ENCODE measurements around the gene CCDC175.
A peak's percentile ranks its signal among the peaks of the same experiment; 100 is the strongest.

The CCDC175 gene

GRCh38 chr14:59543873-59544272 lies 32.7 kb downstream of the CCDC175 start:
- no peak for TF ChIP-seq CTCF (IDR thresholded peaks at IDR 0.05; ENCODE audit: low read depth, low read length, missing control alignments)
- DNase-seq (ENCODE audit: extremely low read depth, low read depth), result no peak
- no peak overlapping the region for H3K4me3 ChIP-seq (replicated peaks; ENCODE audit: low read depth, low read length)

GRCh38 chr14:59541731-59542130 lies 34.9 kb downstream of the CCDC175 start:
- TF ChIP-seq CTCF (IDR thresholded peaks at IDR 0.05; ENCODE audit: low read depth, low read length, missing control alignments), result no peak

GRCh38 chr14:59540852-59541251 lies 35.8 kb downstream of the CCDC175 start:
- no peak for DNase-seq (ENCODE audit: extremely low read depth, low read depth)
- TF ChIP-seq CTCF (IDR thresholded peaks at IDR 0.05; ENCODE audit: low read depth, low read length, missing control alignments), result no peak
- H3K4me3 ChIP-seq (replicated peaks; ENCODE audit: low read depth, low read length), result no peak overlapping the region

More at GRCh38 chr14:59541731-59542130, 34.9 kb downstream of the CCDC175 start:
- no peak for DNase-seq (ENCODE audit: extremely low read depth, low read depth)
- H3K4me3 ChIP-seq (replicated peaks; ENCODE audit: low read depth, low read length), result no peak overlapping the region

- no peak overlapping the region for H3K4me3 ChIP-seq (replicated peaks; ENCODE audit: low read depth, low read length)
- DNase-seq (ENCODE audit: extremely low read depth, low read depth), result no peak
- TF ChIP-seq CTCF (IDR thresholded peaks at IDR 0.05; ENCODE audit: low read depth, low read length, missing control alignments), result no peak
Measured at GRCh38 chr14:59538936-59539335, 37.7 kb downstream of the CCDC175 start.

GRCh38 chr14:59537476-59537875 lies 39.1 kb downstream of the CCDC175 start:
- TF ChIP-seq CTCF (IDR thresholded peaks at IDR 0.05; ENCODE audit: low read depth, low read length, missing control alignments), result no peak
- no peak for DNase-seq (ENCODE audit: extremely low read depth, low read depth)
- no peak overlapping the region for H3K4me3 ChIP-seq (replicated peaks; ENCODE audit: low read depth, low read length)

GRCh38 chr14:59534361-59534987 lies 42.1 kb downstream of the CCDC175 start:
- no peak overlapping the region for H3K4me3 ChIP-seq (replicated peaks; ENCODE audit: low read depth, low read length)
- TF ChIP-seq CTCF (IDR thresholded peaks at IDR 0.05; ENCODE audit: low read depth, low read length, missing control alignments), result no peak
- DNase-seq (ENCODE audit: extremely low read depth, low read depth), result peak; percentile 25

GRCh38 chr14:59532419-59532818 lies 44.2 kb downstream of the CCDC175 start:
- no peak overlapping the region for H3K4me3 ChIP-seq (replicated peaks; ENCODE audit: low read depth, low read length)
- TF ChIP-seq CTCF (IDR thresholded peaks at IDR 0.05; ENCODE audit: low read depth, low read length, missing control alignments), result no peak
- DNase-seq (ENCODE audit: extremely low read depth, low read depth), result no peak
